SK-N-MC (cell line): ENCODE measurements around the gene FEV.

Experiments
- EZH2 ChIP-seq: fragments of 200-600 bp; sonication (generic); IDR thresholded peaks from one replicate; pipeline ENCODE4 v1.6.1; 2017; ENCODE audit warnings: antibody characterized with exemption
- POLR2AphosphoS5 ChIP-seq: IDR thresholded peaks from 2 replicates; pipeline ENCODE4 v1.6.1; 2012; ENCODE audit warnings: mild to moderate bottlenecking, low read depth, low read length, borderline replicate concordance

DNA sequence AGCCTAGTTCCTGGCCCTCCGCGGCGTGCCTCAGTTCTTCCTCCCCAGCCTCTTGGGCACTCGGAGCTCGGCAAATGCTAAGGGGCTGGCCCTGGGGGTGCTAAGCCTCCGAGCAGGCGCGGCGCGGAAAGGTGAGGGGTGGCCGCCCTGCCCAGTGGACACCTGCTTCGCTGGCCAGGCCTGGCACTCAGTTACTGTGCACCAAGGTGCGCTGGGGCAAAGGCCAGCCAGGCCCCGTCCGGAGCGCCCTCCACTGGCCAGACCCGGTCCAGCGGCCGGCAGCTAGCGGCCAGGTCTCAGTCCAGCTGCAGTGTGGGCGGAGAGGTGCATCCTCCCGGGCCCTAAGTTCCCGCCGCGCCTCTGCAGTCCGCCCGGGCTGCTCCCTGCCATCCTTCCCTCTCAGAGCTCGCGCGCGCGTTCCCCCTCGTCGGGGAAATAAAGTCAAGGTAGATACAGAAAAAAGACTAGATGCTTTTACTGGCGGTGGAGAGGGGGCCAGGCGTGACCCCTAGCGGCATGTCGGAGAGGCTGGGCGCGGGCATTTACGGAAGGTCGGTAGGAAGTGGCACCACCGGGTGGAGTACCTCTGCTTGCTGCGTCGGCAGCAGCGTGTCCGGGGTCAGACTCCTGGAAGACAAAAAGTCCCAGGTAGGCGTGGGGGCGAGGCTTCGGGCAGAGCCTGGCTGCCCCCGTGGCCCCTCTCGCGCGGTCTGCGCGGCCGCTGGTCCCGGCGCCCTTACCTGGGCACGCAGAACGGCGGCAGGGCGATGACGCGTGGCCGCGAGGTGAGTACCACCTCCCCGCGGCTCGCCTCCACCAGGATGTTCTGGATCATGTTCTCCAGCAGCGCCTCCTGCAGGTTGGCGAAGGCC is 17.6 kb upstream of the FEV start:
- TF ChIP-seq POLR2AphosphoS5 (no peak), EZH2 (no peak)
